ENCODE data around the gene CABYR. TPM values are rescaled to one million over a fixed set of nuclear protein-coding genes. Genes with fewer than 3 reads are reported as not detected.

CABYR gene
- total RNA-seq, 1 experiment from 2014 or later = 5.4 TPM

- no TSS peak for BruUV-seq (replicated peaks)
- DNase-seq = no peak
- Histone ChIP-seq H3K4me2 (ENCODE audit: low read length) (no peak overlapping the region), H3K27me3 (ENCODE audit: low read length) (no peaks in the 10 kb centered on the region), H3F3A (ENCODE audit: low read length, unreplicated experiment) (no peaks in the 10 kb centered on the region), H3K9me3 (ENCODE audit: low read length) (no peaks in the 10 kb centered on the region), H3K79me2 (ENCODE audit: low read length) (no peaks in the 10 kb centered on the region), H4K20me1 (ENCODE audit: low read length) (no peaks in the 10 kb centered on the region), H3K9ac (ENCODE audit: low read length) (no peak overlapping the region), H3K36me3 (ENCODE audit: low read depth, low read length) (0 out of 2 replicates have a peak, but pooled peaks cover under 1% of the 10 kb centered on the region), H3K4me1 (ENCODE audit: insufficient read depth, low read length) (no peaks in the 10 kb centered on the region), H3K27ac (ENCODE audit: low read length) (no peak overlapping the region), H2AFZ (ENCODE audit: low read length) (no peak overlapping the region), H3K9me2 (replicated peaks; ENCODE audit: low read length) (no peaks in the 10 kb centered on the region), H3K4me3 (ENCODE audit: low read length) (no peak overlapping the region)
- CTCF ChIA-PET = no interaction called here
- TF ChIP-seq EZH2phosphoT487 (IDR thresholded peaks at IDR 0.05; ENCODE audit: borderline replicate concordance, low read length) (no peak), CTCF (conservative IDR thresholded peaks at IDR 0.05; ENCODE audit: low read depth, low read length) (no peak)
- intact Hi-C loops (cut with micrococcal nuclease) = no loop called here
- POLR2A ChIA-PET (ENCODE audit: unreplicated experiment) = no interaction called here
- ATAC-seq = no peak
These were observed 8.4 kb upstream of the CABYR start for GRCh38 chr18:24130494-24130893.

- ChIA-PET POLR2A (ENCODE audit: unreplicated experiment) (no interaction called here), CTCF (no interaction called here)
- Histone ChIP-seq H3K9ac (ENCODE audit: low read length) (no peak overlapping the region), H3K79me2 (ENCODE audit: low read length) (no peaks in the 10 kb centered on the region), H3K4me2 (ENCODE audit: low read length) (peak overlapping the region; percentile 59), H3K4me1 (ENCODE audit: insufficient read depth, low read length) (peaks cover 16% of the 10 kb centered on the region), H2AFZ (ENCODE audit: low read length) (no peak overlapping the region), H3K9me3 (ENCODE audit: low read length) (no peaks in the 10 kb centered on the region), H3F3A (ENCODE audit: low read length, unreplicated experiment) (peaks cover 4% of the 10 kb centered on the region), H3K4me3 (ENCODE audit: low read length) (peak overlapping the region; percentile 8; the same call in 1 of the 2 replicates), H3K9me2 (replicated peaks; ENCODE audit: low read length) (no peaks in the 10 kb centered on the region), H3K27ac (ENCODE audit: low read length) (peak overlapping the region; percentile 32), H4K20me1 (ENCODE audit: low read length) (no peaks in the 10 kb centered on the region), H3K27me3 (ENCODE audit: low read length) (no peaks in the 10 kb centered on the region), H3K36me3 (ENCODE audit: low read depth, low read length) (no peaks in the 10 kb centered on the region)
- DNase-seq (peak; percentile 66), ATAC-seq (peak; percentile 14; the same call in 1 of the 2 replicates)
- no TSS peak for BruUV-seq (replicated peaks)
- TF ChIP-seq EZH2phosphoT487 (IDR thresholded peaks at IDR 0.05; ENCODE audit: borderline replicate concordance, low read length) = no peak
- no peak for TF ChIP-seq CTCF (conservative IDR thresholded peaks at IDR 0.05; ENCODE audit: low read depth, low read length)
- TF ChIP-seq EZH2 (IDR thresholded peaks at IDR 0.05; ENCODE audit: low read length, unreplicated experiment) = no peak
- intact Hi-C loops (cut with micrococcal nuclease) = no loop called here
These were observed 1.9 kb upstream of the CABYR start for GRCh38 chr18:24136967-24137373.

- peak overlapping the region; percentile 75 for H3K4me2 ChIP-seq (ENCODE audit: low read length)
- ChIA-PET POLR2A (ENCODE audit: unreplicated experiment) (interaction anchor here (0.6 to 0.7 kb wide), 4 partner anchors 13 to 297 kb away, joined by 3 to 6 read pairs (median 4); no protein-coding TSS in a partner anchor), CTCF (interaction anchor here (0.6 to 0.9 kb wide), 2 partner anchors 197 to 221 kb away, joined by 3 read pairs; no protein-coding TSS in a partner anchor)
- H3K79me2 ChIP-seq (ENCODE audit: low read length) = no peaks in the 10 kb centered on the region
- no peaks in the 10 kb centered on the region for H3K9me3 ChIP-seq (ENCODE audit: low read length)
- peaks cover 4% of the 10 kb centered on the region for H3F3A ChIP-seq (ENCODE audit: low read length, unreplicated experiment)
- peak overlapping the region; percentile 70 for H3K9ac ChIP-seq (ENCODE audit: low read length)
- H3K4me3 ChIP-seq (ENCODE audit: low read length) = peak overlapping the region; percentile 71
- no peaks in the 10 kb centered on the region for H3K9me2 ChIP-seq (replicated peaks; ENCODE audit: low read length)
- ATAC-seq (no peak), DNase-seq (no peak)
- H3K36me3 ChIP-seq (ENCODE audit: low read depth, low read length) = no peaks in the 10 kb centered on the region
- TSS peak; percentile 50 for BruUV-seq (replicated peaks)
- intact Hi-C loops (cut with micrococcal nuclease) = no loop called here
- no peaks in the 10 kb centered on the region for H4K20me1 ChIP-seq (ENCODE audit: low read length)
- TF ChIP-seq EZH2 (IDR thresholded peaks at IDR 0.05; ENCODE audit: low read length, unreplicated experiment) (no peak), CTCF (conservative IDR thresholded peaks at IDR 0.05; ENCODE audit: low read depth, low read length) (no peak), EZH2phosphoT487 (IDR thresholded peaks at IDR 0.05; ENCODE audit: borderline replicate concordance, low read length) (no peak)
- H3K27ac ChIP-seq (ENCODE audit: low read length) = no peak overlapping the region
- peaks cover 16% of the 10 kb centered on the region for H3K4me1 ChIP-seq (ENCODE audit: insufficient read depth, low read length)
- no peaks in the 10 kb centered on the region for H3K27me3 ChIP-seq (ENCODE audit: low read length)
- H2AFZ ChIP-seq (ENCODE audit: low read length) = peak overlapping the region; percentile 59
These were observed 463 bp upstream of the CABYR start for GRCh38 chr18:24138409-24138788.

Measured in PC-3 (cell line).